Measurements from ENCODE around the gene HFM1.
"Not testable (repeated sequence)": the region's sequence is repeated elsewhere in the genome, so short reads cannot be mapped to it uniquely, and the experiment has no call there.

HFM1 gene

DNA sequence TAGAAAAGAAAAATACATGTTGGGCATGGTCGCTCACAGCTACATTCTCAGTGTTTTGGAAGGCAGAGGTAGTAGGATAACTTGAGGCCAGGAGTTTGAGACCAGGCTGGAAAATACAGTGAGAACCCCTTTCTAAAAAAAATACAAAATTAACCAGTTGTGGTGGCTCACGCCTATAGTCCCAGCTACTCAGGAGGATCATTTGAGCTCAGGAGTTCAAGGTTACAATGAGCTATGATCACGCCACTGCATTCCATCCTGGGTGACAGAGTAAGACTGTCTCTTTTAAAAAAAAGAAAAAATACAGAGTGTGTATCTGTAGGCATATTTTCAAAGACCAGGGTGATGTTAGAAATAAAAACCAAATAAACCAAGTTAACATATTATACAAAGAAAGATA is 57.8 kb downstream of the HFM1 start:
- DNase-seq (ENCODE audit: low spot score): no peak

GRCh38 chr1:91345395-91346005 is 59.1 kb downstream of the HFM1 start:
- DNase-seq (ENCODE audit: low spot score): no peak

GRCh38 chr1:91338501-91338900 is 66.1 kb downstream of the HFM1 start:
- DNase-seq (ENCODE audit: low spot score): no peak

DNA sequence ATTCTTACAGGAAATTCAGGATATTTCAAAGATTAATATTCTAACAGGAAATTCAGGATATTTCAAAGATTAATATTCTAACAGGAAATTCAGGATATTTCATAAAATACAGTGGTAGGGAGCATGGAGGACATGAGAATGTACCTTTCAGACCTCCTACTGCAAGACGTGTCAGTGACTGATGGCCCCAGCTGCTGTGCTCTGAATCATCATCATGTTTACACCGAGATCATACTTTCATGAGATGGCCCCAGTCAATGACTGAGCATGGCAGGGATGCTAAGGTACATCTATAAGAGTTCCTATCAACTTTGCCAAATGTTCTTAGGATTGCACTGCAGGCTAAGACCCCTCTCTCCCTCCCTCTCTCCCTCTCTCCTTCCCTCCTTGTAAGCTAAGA is 69.0 kb downstream of the HFM1 start:
- no peak for DNase-seq (ENCODE audit: low spot score)

DNA sequence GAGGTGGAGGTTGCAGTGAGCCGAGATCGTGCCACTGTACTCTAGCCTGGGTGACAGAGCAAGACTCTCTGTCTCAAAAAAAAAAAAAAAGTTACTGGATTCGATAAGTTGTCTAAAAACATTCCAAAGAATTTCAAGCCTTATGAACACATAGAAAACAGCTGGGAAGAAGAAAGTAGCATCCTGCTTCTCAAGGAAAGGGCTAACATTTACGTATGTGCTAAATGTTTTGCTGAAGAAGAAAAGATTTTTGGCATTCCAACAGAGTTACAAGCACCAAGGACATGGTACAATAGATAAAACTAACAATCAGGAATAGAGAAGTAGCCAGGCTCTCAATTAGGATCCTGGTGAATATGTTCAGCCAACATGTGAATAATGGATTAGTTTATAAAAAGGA is 69.8 kb downstream of the HFM1 start:
- no peak for DNase-seq (ENCODE audit: low spot score)

DNA sequence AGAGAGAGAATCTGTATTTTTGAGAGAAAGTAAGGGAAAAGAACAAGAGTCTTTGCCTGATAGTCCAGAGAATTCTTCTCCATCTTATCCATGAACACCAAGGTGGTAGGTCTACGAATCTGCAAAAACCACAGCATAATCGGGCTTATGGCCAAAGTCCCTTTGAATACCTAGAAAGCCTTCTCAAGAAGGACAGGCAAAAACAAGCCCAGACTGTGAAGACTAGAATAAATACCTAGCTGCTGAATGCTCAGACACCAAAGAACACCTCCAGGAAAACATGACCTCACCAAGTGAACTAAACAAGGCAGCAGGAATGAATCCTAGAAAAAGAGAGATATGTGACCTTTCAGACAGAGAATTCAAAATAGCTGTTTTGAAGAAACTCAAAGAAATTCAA is 79.2 kb downstream of the HFM1 start:
- no peak for DNase-seq (ENCODE audit: low spot score)

- no peak for DNase-seq (ENCODE audit: low spot score)
Measured at GRCh38 chr1:91314643-91315042, 90.0 kb downstream of the HFM1 start.

DNA sequence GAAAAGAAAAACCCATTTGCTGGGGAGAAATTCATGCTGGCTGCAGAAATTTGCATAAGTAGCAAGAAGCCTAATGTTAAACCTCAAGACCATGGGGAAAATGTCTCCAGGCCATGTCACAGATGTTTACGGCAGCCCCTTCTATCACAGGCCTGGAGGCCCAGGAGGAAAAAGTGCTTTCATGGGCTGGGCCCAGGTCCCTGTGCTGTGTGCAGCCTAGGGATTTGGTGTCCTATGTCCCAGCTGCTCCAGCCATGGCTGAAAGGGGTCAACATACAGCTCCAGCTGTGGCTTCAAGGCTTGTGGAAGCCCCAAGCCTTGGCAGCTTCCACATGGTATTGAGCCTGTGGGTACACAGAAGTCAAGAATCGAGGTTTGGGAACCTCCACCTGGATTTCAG is 93.0 kb downstream of the HFM1 start:
- no peak for DNase-seq (ENCODE audit: low spot score)

DNA sequence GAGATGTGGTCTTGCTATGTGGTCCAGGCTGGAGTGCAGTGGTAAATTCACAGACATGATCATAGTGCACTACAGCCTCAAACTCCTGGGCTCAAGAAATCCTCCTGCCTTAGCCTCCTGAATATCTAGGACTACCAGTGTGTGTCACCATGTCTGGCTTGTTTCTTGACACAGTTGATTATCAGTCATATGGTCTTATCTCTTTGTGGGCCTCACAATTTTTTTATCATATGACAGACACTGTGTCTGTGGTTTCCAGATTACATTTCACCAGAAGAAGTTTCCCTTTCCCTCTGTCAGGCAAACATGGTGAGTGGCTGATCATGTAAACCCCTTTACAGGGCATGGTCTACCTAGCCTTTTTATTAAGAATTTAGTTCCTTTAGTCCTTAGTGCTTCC is 96.1 kb downstream of the HFM1 start:
- no peak for DNase-seq (ENCODE audit: low spot score)

DNA sequence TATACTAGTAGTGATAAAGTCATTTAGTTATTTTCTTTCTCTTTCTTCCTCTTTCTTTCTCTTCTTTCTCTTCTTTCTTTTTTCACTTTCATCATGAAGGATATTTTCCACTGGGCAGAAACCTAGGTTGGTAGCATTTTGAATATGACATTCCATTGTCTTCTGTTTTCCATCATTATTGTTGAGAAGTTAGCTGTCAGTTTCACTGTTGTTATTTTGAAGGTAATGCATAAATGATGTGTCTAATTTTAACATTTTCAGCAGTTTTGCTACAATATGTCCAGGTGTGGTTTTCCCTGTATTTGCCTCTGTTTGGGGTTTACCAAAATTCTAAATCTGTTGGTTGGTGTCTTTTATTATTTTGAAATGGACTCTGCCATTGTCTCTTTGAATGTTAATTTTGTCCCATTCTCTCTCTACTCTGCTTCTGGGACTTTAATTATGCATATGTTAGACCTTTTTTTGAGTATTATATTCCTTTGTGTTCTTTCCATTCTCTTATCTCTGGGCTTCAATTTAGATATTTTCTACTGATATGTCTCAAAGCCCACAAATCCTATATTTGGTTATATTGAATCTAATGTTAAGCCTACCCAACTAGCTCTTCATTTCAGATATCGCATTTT is 96.7 kb downstream of the HFM1 start:
- DNase-seq (ENCODE audit: low spot score): no peak

GRCh38 chr1:91303165-91303564 is 101.5 kb downstream of the HFM1 start:
- no peak for DNase-seq (ENCODE audit: low spot score)

DNA sequence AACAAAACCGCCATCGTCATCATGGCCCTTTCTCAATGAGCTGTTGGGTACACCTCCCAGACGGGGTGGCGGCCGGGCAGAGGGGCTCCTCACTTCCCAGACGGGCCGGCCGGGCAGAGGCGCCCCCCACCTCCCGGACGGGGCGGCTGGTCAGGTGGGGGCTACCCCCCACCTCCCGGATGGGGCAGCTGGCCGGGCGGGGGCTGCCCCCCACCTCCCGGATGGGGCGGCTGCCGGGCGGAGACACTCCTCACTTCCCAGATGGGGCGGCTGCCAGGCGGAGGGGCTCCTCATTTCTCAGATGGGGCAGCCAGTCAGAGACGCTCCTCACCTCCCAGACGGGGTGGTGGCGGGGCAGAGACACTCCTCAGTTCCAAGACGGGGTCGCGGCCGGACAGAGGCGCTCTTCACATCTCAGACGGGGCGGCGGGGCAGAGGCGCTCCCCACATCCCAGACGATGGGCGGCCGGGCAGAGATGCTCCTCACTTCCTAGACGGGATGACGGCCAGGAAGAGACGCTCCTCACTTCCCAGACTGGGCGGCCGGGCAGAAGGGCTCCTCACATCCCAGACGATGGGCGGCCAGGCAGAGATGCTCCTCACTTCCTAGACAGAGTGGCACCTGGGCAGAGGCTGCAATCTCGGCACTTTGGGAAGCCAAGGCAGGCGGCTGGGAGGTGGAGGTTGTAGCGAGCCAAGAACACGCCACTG is 115.6 kb downstream of the HFM1 start:
- not testable (repeated sequence) for DNase-seq (ENCODE audit: low spot score)

GRCh38 chr1:91286962-91287317 is 117.7 kb downstream of the HFM1 start:
- not testable (repeated sequence) for DNase-seq (ENCODE audit: low spot score)

- not testable (repeated sequence) for DNase-seq (ENCODE audit: low spot score)
Measured at GRCh38 chr1:91286259-91286961, 118.2 kb downstream of the HFM1 start.

DNA sequence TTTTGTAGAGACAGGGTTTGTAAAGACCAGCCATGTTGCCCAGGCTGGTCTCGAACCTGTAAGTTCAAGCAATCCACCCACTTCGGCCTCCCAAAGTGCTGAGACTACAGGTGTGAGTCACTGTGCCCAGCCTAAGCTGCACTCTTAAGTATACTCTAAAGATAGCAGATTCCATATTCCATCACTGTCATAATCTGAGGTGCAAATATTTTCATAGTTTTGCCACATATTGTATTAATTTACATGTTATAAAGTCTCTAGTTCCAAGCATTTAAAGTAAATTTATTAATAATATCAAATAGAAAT is 121.3 kb downstream of the HFM1 start:
- DNase-seq (ENCODE audit: low spot score): no peak

GRCh38 chr1:91282695-91283420 is 121.8 kb downstream of the HFM1 start:
- DNase-seq (ENCODE audit: low spot score): peak; percentile 76

DNA sequence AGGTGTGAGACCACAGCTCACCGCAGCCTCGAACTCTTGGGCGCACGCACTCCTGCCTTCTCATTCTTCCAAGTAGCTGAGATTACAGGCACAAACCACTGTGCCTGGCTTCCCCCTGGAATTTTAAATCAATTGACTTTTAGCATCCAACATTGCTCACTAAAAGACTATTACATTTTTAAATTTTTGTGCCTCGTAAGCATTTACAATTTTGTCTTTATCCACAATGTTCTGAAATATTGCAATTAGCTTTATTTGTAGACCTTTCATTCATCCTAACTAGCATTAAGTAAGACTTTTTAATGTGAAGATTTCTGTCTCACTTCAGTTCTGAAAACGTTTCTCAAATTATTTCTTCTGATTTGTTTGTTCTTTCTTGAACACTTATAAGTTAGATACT is 122.9 kb downstream of the HFM1 start:
- no peak for DNase-seq (ENCODE audit: low spot score)

DNA sequence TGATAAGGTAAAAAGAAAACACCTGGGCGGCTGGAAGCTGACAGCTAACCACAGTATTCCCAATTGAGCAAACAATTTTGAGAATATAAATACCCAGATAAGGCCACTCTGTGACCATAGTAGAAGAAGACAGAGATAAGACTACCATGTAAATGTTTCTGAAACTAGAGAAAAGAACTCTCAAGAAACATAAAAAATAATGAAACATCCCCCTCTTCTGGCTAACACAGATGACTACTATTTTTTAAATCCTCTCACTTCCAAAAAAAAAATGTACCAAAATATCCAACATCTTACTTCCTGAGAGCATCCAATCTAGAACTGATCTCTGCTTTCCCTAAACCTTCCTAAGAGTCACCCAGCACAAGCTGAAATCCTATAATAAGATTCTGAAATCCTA is 125.9 kb downstream of the HFM1 start:
- DNase-seq (ENCODE audit: low spot score): peak; percentile 48

DNA sequence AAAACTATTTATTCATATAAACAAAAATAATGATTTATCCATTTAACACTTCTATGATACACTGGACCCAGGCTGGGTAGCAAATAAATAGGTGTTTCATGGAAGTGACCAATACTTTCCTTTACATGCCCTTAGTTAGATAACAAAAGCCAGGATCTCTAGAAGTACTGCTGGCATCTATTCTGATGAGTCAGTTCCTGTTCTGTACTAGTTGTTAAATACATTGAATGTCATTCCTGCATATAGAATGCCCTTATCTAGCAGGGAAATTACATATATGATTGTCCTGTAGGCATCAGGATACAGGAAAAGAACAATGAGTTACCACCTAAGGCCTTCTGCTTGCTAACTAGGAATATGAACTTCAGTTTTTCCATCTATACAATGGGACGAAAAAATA is 130.8 kb downstream of the HFM1 start:
- DNase-seq (ENCODE audit: low spot score): no peak

GRCh38 chr1:91261655-91262054 is 143.0 kb downstream of the HFM1 start:
- no peak for DNase-seq (ENCODE audit: low spot score)

DNA sequence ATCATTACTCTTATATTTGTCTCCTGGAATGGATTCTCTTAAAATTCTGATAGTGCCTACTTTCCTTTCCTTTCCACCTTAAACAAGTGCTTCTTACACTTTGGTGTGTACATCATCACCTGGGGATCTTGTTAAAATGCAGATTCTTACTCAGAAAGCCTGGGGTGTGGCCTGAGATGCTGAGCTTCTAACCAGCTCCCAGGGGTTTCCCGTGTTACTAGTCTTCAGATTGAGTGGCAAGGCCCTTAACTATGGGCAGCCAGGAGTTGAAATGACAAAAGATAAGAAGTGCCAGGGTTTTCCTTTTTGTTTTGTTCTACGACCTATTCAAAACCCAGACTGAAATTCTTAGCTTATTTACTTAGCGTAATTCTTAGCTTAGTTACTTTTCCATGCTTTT is 159.2 kb downstream of the HFM1 start:
- DNase-seq (ENCODE audit: low spot score): no peak

- no peak for DNase-seq (ENCODE audit: low spot score)
Measured at GRCh38 chr1:91244737-91245136, 159.9 kb downstream of the HFM1 start.

DNA sequence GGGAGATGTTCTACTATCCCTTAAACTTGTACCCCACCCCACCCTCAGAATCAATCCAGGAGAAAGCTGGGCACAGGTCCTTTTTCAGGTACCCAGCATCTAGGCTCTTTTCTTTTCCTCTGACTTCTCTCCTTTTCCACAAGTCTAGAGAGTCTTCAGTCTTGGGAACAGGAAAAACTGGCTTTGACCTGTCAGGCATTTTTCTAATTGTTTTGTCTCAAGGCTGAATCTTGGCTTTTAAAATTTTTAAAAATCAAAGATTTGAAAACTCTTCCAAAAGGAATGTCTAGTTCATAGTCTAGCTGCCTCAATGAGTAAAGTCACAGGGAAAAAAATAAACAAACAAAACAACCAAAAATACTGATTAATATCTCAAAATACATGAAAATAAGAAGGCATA is 161.5 kb downstream of the HFM1 start:
- no peak for DNase-seq (ENCODE audit: low spot score)

Measured in NAMALWA (cell line).